GM18498 (cell line): ENCODE results near the gene CIAO2A.

Source experiments
- ATAC-seq: cut with Tn5 transposase; IDR thresholded peaks from one replicate; pipeline ENCODE4 v1.9.1; 2021; ENCODE audit warnings: mild to moderate bottlenecking, moderate library complexity; ENCODE audit not compliant: unreplicated experiment

The CIAO2A gene

DNA sequence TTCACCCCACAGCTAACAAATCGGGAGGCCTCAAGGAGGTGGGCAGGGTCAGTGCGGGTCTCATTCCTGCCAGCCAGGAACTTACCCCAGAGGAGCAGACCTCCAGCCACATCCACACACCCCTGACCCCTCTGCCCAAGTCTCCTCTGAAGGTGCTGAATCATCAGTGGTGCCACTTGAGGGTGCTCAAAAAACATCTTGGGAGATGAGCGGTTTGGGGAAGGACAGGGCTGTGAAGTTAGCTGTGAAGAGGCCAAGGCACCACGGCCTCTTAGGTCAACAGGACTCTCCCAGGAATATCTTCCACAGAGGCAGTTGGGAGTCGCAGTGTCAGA lies 48.6 kb downstream of the CIAO2A start:
- ATAC-seq = no peak

DNA sequence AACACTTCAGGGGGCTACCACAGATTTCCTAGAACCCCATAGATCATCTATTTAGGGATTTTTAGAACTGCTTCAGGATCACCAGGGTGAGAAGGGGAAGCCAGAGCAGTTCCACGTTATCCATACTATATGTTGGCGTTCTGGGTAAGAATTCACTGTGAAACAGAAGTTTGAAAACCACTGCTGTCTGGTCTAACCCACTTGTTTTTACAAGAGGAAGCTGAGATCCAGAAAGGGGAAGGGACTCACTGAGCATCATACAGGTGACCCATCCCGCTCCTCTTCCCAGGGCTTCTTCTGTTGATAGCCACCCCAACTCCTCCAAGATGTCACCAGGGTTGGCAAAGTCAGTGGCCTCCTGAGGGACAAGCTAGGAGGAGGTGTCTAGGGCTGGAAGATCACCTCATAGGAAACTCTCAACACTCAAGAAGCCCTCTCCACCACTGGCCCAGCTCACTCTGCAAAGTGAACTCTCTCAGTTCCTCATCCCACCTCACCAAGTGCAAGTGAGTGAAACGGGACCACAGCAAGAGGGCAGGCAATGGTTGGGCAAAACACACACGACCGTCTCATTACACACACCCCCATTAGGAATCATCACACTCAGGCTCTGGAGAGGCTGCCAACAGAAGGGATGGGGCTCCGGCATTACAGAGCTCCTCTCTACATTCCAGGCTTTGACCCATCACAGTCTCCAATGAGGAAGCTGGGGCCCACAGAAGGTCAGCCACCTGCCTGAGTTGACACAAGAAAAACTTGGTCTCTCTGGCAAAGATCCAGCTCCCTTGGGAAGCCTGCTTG lies 49.1 kb downstream of the CIAO2A start:
- ATAC-seq = peak; percentile 58

DNA sequence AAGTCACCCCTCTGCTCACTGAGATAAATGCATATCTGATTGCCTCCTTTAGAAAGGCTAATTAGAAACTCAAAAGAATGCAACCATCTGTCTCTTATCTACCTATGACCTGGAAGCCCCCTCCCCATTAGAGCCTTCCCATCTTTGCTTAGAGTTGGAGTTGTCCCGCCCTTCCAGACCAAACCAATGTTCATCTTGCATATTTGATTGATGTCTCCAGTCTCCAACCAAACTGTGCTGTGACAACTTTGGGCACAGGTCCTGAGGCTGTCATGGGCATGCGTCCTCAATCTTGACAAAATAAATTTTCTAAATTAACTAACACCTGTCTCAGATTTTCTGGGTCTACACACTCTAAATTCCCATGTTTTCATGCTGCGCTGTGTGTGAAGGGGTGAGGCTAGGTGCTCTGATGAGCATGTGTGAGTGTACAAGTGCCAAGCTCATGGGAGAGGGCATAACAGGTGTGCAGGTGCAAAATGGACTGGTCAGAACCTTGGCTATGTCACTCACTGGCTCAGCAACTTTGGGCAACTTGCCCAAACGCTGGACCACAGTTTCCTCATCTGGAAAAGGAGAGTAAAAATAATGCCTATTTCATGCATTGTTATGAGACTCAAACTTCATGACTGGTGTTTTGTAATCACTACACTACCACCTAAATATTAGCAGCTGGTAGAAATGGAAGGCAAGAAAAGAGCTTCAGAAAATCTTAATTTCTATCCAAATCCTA lies 54.6 kb downstream of the CIAO2A start:
- no peak for ATAC-seq

DNA sequence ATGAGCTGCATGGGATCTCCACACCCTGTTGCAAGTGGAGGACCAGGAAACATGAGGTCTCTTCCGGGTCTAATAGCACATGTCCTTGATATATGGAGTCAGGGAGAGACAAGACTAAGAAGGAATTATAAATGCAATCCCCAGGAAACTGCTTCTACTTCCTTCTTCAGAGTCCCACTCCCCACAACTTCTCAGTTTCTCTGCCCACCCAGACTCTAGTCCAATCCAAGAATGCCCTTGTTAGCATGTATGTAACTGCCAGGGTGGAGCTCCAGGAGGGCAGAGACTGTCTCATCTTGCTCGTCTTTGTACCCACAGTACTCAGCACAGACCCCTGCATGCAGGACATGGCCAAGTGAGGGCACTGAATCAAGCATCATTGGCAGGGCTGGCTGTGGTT lies 55.7 kb downstream of the CIAO2A start:
- no peak for ATAC-seq

DNA sequence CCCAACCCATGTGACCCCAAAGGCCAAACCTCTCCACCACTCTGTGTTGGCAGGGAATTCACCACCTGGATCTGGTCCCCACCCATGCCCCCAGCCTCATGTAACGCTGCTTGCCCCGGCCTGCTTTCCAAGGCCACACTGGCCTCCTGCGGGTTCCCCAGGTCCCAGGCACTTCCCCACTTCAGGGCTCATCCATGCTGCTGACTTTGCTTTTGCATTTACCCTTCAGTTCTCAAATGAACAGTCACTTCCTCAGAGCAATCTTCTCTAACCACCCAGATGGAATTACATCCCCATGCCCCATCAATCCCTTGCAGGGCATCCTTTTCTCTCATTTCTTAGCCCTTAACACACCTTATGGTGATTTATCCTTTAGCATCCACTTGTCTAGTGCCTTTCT lies 56.5 kb downstream of the CIAO2A start:
- no peak for ATAC-seq

DNA sequence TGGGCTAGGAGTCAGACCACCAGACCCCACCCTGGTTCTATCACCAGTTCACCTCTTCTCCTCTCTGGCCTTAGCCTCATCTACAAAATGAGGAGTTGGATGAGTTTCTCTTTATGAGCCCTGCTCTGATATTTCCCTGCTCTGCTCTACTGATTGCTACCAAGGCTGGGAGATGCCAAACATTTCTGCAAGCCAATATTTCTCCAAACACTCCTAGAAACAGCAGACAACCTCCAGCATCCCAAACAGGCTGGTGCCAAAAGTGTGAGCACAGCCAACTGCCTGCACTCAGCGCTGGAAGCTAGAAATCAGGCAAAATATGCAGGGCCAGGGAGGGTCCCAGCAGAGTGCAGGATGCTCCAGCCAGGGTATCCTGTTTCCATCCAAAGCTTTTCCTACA lies 58.1 kb downstream of the CIAO2A start:
- no peak for ATAC-seq

DNA sequence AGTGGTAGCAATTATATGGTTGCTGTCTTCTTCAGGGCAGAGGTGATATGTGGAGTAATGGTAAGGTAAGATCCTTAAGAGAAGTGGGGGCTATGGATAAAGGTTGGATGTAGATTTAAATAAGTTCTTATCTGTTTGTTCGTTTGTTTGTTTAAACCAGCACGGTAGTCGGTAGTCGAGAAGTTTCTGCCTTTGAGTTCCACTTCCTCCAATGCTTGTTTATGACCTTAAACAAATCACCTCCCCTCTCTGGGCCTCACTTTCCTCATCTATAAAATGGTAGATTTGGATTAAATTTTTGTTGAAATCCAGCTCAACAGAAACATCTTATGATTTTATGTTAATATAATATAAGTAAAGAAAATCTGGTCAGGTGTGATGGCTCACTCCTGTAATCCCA lies 59.1 kb downstream of the CIAO2A start:
- ATAC-seq = no peak

DNA sequence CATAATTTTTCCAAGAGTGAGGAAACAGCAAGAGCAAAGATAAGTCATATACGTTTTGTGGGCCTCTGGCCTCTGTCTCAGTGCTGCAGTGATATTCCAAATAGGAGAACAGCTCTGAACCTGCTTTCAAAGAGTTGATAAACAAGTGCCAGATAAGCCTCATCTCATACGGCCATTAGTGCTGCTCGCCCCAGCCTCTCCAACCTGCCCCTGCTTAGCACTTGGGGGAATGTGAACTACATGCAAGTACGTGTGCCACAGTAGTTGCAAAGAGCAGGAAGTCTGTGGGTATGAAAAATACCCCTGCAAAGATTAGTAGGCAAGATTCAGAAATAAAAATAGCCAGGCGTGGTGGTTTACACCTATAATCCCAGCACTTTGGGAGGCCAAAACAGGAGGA lies 61.3 kb downstream of the CIAO2A start:
- ATAC-seq = no peak

DNA sequence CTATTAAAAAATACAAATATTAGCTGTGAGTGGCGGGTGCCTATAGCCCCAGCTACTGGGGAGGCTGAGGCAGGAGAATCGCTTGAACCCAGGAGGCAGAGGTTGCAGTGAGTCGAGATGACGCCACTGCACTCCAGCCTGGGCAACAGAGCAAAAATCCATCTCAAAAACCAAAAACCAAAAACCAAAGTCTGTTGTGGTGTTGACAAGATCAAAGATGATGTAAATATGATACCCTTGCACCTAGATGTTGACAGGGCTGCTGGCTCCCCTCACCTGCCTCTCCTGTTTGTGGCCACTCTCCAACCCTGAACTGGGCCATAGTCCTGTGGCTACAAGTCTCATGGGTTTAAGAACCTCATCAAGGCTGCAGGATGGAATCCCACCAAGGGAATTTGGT lies 63.5 kb downstream of the CIAO2A start:
- no peak for ATAC-seq

DNA sequence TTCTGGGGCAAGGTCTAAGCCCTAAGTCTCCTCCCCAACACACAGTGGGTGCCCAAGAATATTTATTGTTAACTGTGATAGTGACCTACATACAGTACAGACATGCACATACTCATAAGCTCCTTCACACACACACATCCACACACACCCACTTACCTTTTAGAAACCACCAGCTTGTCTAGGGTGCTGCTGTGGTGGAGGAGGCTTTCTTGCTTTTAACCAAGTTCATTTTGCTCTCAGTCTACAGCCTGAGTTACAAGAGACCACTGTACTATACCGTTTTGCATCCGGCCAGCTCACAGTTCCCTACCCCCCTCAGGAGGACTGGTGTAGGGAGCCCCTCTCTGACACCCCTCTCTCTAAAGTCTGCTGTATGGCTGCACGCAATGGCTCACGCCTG lies 64.0 kb downstream of the CIAO2A start:
- no peak for ATAC-seq

DNA sequence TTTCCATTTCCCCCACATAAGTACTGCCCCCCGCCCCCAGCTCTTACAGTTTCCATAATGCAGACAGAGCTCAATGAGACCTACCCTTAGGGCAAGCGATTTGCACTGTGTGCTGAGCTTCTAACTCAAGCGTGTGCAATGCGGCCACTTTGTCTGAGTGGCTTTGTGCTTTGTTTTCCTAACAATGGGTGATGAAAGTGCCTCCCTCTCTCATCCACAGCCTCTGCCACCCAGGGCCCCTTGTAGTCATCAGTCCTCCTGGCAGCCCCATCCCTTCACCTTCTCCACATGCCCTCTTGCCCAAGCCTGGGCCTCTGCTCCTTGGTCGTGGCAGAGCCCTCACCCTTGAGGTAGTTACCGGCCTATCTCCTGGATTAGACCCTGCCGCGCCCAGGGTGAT lies 64.5 kb downstream of the CIAO2A start:
- ATAC-seq = no peak

DNA sequence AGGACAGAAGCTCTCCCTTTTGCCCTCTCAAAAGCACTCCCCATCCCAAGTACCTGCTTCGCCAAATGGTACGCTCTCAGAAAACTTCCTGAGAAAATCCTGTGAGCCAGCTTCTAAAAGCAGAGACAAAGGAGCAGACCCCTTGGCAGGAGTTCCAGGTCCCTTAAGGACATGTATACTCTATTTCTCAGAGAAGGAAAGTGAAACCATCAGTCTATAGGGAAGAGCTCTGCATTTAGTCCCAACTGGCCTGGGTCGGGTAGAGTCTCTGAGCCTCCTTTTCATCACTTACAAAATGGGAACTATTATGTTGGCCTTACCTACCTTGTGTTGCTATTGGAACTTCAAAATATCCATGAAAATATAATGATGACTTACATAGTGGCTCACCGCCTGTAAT lies 67.0 kb downstream of the CIAO2A start:
- ATAC-seq = no peak

DNA sequence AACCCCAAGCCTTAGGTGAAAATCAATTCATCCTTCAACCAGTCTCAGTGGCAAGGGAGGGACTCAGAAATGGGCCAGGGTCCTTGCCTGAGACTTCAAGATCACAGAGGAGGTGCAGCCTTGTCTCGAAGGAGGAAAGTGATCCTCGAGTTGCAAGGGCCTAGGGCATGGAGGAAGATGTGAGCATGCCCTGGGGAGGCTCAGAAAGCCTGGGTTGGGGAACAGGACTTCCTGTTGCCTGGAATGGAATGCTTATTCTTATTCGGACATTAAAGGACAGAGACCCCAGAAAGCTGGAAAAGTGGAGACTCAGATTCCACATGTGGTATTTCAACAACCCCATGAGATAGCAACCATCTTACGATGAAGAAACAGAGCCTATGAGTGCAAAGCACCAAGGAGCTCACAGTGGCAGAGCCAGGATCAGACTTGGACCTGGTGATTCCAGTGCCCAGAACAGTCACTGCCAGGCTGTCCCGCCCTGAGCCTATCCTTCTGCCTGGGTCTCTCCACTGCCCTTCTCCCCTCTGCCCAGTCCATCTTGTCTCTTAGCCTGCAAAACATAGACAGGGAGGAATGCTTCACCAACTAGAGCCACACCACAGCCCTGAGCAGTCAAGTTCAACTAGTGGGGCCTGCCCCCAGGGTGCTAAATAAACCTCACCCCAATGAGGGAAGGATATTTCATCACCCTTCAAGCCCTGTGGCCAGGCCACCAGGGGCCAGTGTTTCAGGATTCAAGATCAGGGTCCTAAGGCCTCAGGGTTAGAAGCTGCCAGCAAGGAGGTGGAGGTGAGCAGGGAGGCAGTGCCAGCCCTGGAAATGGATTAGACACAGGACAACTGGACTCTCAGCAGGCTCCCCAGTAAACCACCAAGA lies 69.2 kb downstream of the CIAO2A start:
- no peak for ATAC-seq

DNA sequence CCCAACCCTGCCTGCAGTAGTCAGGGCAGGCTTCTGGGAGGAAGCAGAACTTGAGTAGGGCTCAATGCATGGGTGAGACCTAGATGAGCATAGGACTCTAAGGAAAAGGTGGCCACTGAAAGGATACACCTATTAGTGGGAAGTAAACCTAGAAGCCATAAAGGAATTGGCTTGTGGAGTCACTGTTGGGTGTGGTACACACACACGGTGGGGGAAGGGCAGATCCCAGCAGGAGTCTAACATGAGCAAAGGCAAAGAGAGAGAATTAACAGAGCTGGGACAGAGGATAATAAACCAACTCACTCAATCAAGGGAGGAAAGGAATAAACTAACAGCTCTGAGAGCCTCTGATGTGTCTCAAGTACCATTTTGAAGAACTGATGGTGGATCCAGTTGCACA lies 70.4 kb downstream of the CIAO2A start:
- no peak for ATAC-seq

DNA sequence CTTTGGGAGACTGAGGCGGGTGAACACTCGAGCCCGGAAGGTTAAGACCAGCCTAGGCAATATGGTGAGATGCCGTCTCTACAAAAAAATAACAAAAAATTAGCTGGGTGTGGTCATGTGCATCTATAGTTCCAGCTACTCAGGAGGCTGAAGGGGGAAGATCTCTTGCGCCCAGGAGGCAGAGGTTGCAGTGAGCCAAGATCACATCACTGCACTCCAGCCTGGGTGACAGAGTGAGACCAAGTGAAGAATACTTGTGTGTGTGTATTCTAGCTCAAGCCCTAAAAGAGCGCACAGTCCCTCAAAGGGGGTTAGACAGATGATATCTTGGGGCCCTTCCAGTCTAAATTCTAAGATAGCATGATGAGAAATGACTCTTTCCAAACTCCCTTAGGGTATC lies 71.1 kb downstream of the CIAO2A start:
- no peak for ATAC-seq
